Trophoblast cell (in vitro differentiated cells and primary cell): ENCODE data around the gene CTNNA3.

Experiments
- DNase-seq, 2 donors: peaks; one replicate each; pipeline ENCODE4 v3.0.0-alpha.2; 2016
- H2AFZ ChIP-seq: 2 replicates; pipeline ENCODE4 v1.6.1; 2013; ENCODE audit warnings: low read length, moderate library complexity, mild to moderate bottlenecking; ENCODE audit not compliant: insufficient read depth, poor library complexity
- H2AK5ac ChIP-seq: 2 replicates; pipeline ENCODE4 v1.6.1; 2013; ENCODE audit warnings: mild to moderate bottlenecking, low read length
- H2BK120ac ChIP-seq: 2 replicates; pipeline ENCODE4 v1.6.1; 2013; ENCODE audit warnings: low read length, mild to moderate bottlenecking, moderate library complexity; ENCODE audit not compliant: insufficient read depth, poor library complexity
- H2BK12ac ChIP-seq: 2 replicates; pipeline ENCODE4 v1.6.1; 2013; ENCODE audit warnings: mild to moderate bottlenecking, low read length, moderate library complexity
- H2BK5ac ChIP-seq: 2 replicates; pipeline ENCODE4 v1.6.1; 2013; ENCODE audit warnings: low read length, low read depth, moderate library complexity, mild to moderate bottlenecking; ENCODE audit not compliant: poor library complexity
- H3K14ac ChIP-seq: 2 replicates; pipeline ENCODE4 v1.6.1; 2013; ENCODE audit warnings: mild to moderate bottlenecking, low read length
- H3K18ac ChIP-seq: 2 replicates; pipeline ENCODE4 v1.6.1; 2013; ENCODE audit warnings: mild to moderate bottlenecking, low read length
- H3K23ac ChIP-seq: 2 replicates; pipeline ENCODE4 v1.6.1; 2013; ENCODE audit warnings: low read length
- H3K27ac ChIP-seq: 2 replicates; pipeline ENCODE4 v1.5.1; 2013; ENCODE audit warnings: low read depth, mild to moderate bottlenecking, inconsistent platforms, low read length, moderate library complexity
- H3K27me3 ChIP-seq: 2 replicates; pipeline ENCODE4 v1.6.1; 2013; ENCODE audit warnings: inconsistent platforms, mild to moderate bottlenecking, low read length, moderate library complexity; ENCODE audit not compliant: insufficient read depth
- H3K36me3 ChIP-seq, 2 experiments: 1 replicate in 1 of 2; 2 replicates in 1 of 2; pipeline ENCODE4 v1.6.1; 2013; ENCODE audit warnings: low read length in 2 of 2, mild to moderate bottlenecking in 2 of 2, moderate library complexity in 1 of 2; ENCODE audit not compliant: insufficient read depth in 2 of 2, control insufficient read depth in 1 of 2
- H3K4ac ChIP-seq: 2 replicates; pipeline ENCODE4 v1.6.1; 2013; ENCODE audit warnings: low read depth, mild to moderate bottlenecking, low read length, moderate library complexity
- H3K4me1 ChIP-seq, 2 experiments: 1 replicate in 1 of 2; 2 replicates in 1 of 2; pipeline ENCODE4 v1.6.1; 2013; ENCODE audit warnings: low read length in 2 of 2, mild to moderate bottlenecking in 2 of 2, moderate library complexity in 1 of 2; ENCODE audit not compliant: insufficient read depth in 2 of 2, control insufficient read depth in 1 of 2
- H3K4me2 ChIP-seq: 2 replicates; pipeline ENCODE4 v1.6.1; 2013; ENCODE audit warnings: inconsistent platforms, mild to moderate bottlenecking, low read length, moderate library complexity
- H3K4me3 ChIP-seq: 2 replicates; pipeline ENCODE4 v1.5.1; 2013; ENCODE audit warnings: mild to moderate bottlenecking, low read depth, low read length, inconsistent platforms
- H3K79me1 ChIP-seq: one replicate; pipeline ENCODE4 v1.6.1; 2013; ENCODE audit warnings: low read length
- H3K79me2 ChIP-seq: 2 replicates; pipeline ENCODE4 v1.6.1; 2013; ENCODE audit warnings: low read length, mild to moderate bottlenecking; ENCODE audit not compliant: control insufficient read depth, insufficient read depth, poor library complexity
- H3K9ac ChIP-seq: 2 replicates; pipeline ENCODE4 v1.6.1; 2013; ENCODE audit warnings: mild to moderate bottlenecking, low read length
- H3K9me3 ChIP-seq: 2 replicates; pipeline ENCODE4 v1.6.1; 2013; ENCODE audit warnings: low read depth, mild to moderate bottlenecking, control low read depth, inconsistent platforms, low read length; ENCODE audit not compliant: insufficient read depth
- H4K12ac ChIP-seq: 2 replicates; pipeline ENCODE4 v1.6.1; 2013; ENCODE audit warnings: low read depth, mild to moderate bottlenecking, low read length, moderate library complexity
- H4K8ac ChIP-seq: 2 replicates; pipeline ENCODE4 v1.6.1; 2013; ENCODE audit warnings: low read depth, mild to moderate bottlenecking, low read length, moderate library complexity
- H4K91ac ChIP-seq: one replicate; pipeline ENCODE4 v1.6.1; 2013; ENCODE audit warnings: low read depth, mild to moderate bottlenecking, low read length, moderate library complexity
- WGBS: extraction: QIAGEN DNeasy Blood & Tissue Kit; methylation state at CpG from one replicate; pipeline ENCODE4 v1.1.7; 2013; ENCODE audit warnings: missing lambda C conversion rate; ENCODE audit not compliant: insufficient read length, insufficient coverage; ENCODE audit errors: extremely low coverage; 5-methylcytosine and 5-hydroxymethylcytosine counted together

Gene CTNNA3

DNA sequence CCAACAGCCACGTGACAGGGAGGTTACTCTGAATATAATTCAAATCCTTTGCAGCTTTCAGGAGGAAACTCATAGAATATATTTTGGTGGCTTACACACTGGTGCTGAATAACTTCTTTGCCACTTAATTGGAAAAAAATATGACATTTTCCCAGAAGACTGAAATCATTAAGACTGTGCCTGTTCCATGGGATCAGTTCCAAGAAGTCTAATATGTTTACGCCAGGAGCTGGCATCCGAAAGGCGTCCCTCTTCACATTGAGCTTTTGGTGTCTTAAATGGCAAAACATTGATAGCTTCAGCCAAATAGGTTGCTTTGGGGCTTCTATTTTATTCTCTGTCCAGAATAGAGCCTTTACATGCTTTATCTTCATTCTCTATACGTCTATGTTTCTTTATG, 1687.8 kb downstream of the CTNNA3 start:
- no peak overlapping the region for H4K12ac ChIP-seq
- no peak for DNase-seq
- no peak overlapping the region for H4K91ac ChIP-seq
- no peaks in the 10 kb centered on the region for H3K27me3 ChIP-seq
- no peak overlapping the region for H3K4me2 ChIP-seq
- no peak overlapping the region for H3K23ac ChIP-seq
- WGBS, result no CpG with 5 or more reads among the region's 5 CpGs
- H2AFZ ChIP-seq, result no peak overlapping the region
- no peak overlapping the region for H2BK120ac ChIP-seq
- no peak overlapping the region for H3K4me3 ChIP-seq
- no peaks in the 10 kb centered on the region for H3K4me1 ChIP-seq
- no peak overlapping the region for H2BK12ac ChIP-seq
- no peaks in the 10 kb centered on the region for H3K79me2 ChIP-seq
- no peaks in the 10 kb centered on the region for H3K9me3 ChIP-seq
- no peak overlapping the region for H3K9ac ChIP-seq
- H3K4ac ChIP-seq, result no peak overlapping the region
- H2AK5ac ChIP-seq, result no peak overlapping the region
- H4K8ac ChIP-seq, result no peak overlapping the region
- no peaks in the 10 kb centered on the region for H3K36me3 ChIP-seq
- H3K14ac ChIP-seq, result no peak overlapping the region
- H3K27ac ChIP-seq, result no peak overlapping the region
- no peak overlapping the region for H3K18ac ChIP-seq
- no peaks in the 10 kb centered on the region for H3K79me1 ChIP-seq
- H2BK5ac ChIP-seq, result no peak overlapping the region

DNA sequence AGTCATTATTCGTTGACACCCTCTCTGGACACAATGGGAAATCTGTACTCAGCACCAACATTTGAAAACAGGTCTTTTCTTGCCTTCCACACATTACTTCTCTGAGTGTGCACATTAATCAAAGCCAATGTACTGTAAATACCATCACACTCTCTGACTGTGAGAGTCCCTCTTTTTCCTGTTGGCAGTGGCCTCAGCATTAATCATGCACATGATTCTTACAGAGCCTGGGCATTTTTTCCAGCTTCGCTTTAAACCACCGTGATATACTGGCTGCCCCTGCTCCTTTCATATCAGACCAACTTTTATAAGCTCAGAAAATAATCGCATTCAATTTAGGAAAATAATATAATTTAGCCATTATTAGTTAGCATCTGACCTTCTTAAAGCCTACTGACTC, 1689.6 kb downstream of the CTNNA3 start:
- H4K8ac ChIP-seq, result no peak overlapping the region
- WGBS, result no CpG with 5 or more reads among the region's 4 CpGs

DNA sequence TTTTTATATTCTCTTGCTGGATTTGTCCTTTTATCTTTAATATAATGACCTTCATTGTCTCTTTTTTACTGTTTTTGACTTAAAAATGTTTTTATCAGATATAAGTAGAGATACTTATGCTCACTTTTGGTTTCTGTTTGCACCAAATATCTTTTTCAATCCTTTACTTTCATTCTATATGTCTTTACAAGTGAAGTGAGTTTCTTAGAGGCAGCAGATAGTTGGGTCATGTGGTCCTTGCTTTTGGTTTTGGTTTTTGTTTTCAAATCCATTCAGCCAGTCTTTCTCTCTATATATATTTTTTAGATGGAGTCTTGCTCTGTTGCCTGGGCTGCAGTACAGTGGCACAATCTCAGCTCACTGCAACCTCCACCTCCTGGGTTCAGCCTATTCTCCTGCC, 1702.5 kb downstream of the CTNNA3 start:
- no peak overlapping the region for H3K18ac ChIP-seq
- H3K9me3 ChIP-seq, result no peaks in the 10 kb centered on the region
- H2BK120ac ChIP-seq, result no peak overlapping the region
- no peaks in the 10 kb centered on the region for H3K79me1 ChIP-seq
- no peak overlapping the region for H3K27ac ChIP-seq
- H3K4me2 ChIP-seq, result no peak overlapping the region
- H4K12ac ChIP-seq, result no peak overlapping the region
- H4K8ac ChIP-seq, result no peak overlapping the region
- H4K91ac ChIP-seq, result no peak overlapping the region
- no peak overlapping the region for H3K14ac ChIP-seq
- H2AK5ac ChIP-seq, result no peak overlapping the region
- H3K27me3 ChIP-seq, result no peaks in the 10 kb centered on the region
- H3K23ac ChIP-seq, result no peak overlapping the region
- H3K9ac ChIP-seq, result no peak overlapping the region
- no peaks in the 10 kb centered on the region for H3K4me1 ChIP-seq
- H2AFZ ChIP-seq, result no peak overlapping the region
- DNase-seq, result no peak
- H2BK5ac ChIP-seq, result no peak overlapping the region
- no peak overlapping the region for H3K4ac ChIP-seq
- no peaks in the 10 kb centered on the region for H3K79me2 ChIP-seq
- no peak overlapping the region for H3K4me3 ChIP-seq
- no peak overlapping the region for H2BK12ac ChIP-seq
- no peaks in the 10 kb centered on the region for H3K36me3 ChIP-seq

More for the DNA sequence above, 1689.6 kb downstream of the CTNNA3 start:
- Histone ChIP-seq H3K79me1 (no peaks in the 10 kb centered on the region), H2AFZ (no peak overlapping the region), H4K12ac (no peak overlapping the region), H3K36me3 (no peaks in the 10 kb centered on the region), H3K79me2 (no peaks in the 10 kb centered on the region), H4K91ac (no peak overlapping the region), H2AK5ac (no peak overlapping the region), H3K9me3 (no peaks in the 10 kb centered on the region), H3K4me2 (no peak overlapping the region), H2BK5ac (no peak overlapping the region), H3K4me3 (no peak overlapping the region), H3K4me1 (no peaks in the 10 kb centered on the region), H2BK12ac (no peak overlapping the region), H3K27ac (no peak overlapping the region), H3K27me3 (no peaks in the 10 kb centered on the region), H3K14ac (no peak overlapping the region), H3K9ac (no peak overlapping the region), H3K23ac (no peak overlapping the region), H3K4ac (no peak overlapping the region), H2BK120ac (no peak overlapping the region), H3K18ac (no peak overlapping the region)
- DNase-seq, result no peak

DNA sequence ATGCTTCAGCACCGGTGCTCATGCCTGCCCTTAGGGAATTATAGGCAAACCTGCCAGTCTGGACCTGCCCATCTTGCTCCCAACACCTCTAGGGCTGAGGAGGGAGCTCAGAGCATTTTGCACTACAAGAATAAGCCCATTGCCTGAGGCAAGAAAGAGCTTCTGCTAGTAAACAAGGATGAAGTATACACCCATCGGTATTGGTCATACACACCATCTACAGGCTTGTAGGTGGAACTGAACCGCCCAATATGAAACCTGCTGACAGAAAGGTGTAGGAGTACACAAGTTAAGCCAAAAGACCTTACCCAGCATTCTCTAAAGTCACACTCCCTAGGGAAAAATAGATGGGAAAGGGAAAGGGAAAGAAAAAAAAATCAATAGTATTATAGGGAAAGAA, 1727.1 kb downstream of the CTNNA3 start:
- no peak overlapping the region for H3K4ac ChIP-seq
- H2AFZ ChIP-seq, result no peak overlapping the region
- H4K91ac ChIP-seq, result no peak overlapping the region
- no CpG with 5 or more reads among the region's 3 CpGs for WGBS
- H2BK12ac ChIP-seq, result no peak overlapping the region
- no peak overlapping the region for H3K18ac ChIP-seq
- no peaks in the 10 kb centered on the region for H3K27me3 ChIP-seq
- no peak overlapping the region for H3K27ac ChIP-seq
- no peak overlapping the region for H2BK120ac ChIP-seq
- no peak overlapping the region for H2AK5ac ChIP-seq
- H3K4me1 ChIP-seq, result no peaks in the 10 kb centered on the region
- H3K4me2 ChIP-seq, result no peak overlapping the region
- no peak overlapping the region for H3K23ac ChIP-seq
- no peak overlapping the region for H3K14ac ChIP-seq
- H2BK5ac ChIP-seq, result no peak overlapping the region
- H3K4me3 ChIP-seq, result no peak overlapping the region
- no peaks in the 10 kb centered on the region for H3K36me3 ChIP-seq
- H3K9me3 ChIP-seq, result no peaks in the 10 kb centered on the region
- H3K79me1 ChIP-seq, result no peaks in the 10 kb centered on the region
- H4K12ac ChIP-seq, result no peak overlapping the region
- no peaks in the 10 kb centered on the region for H3K79me2 ChIP-seq
- DNase-seq, result no peak
- H3K9ac ChIP-seq, result no peak overlapping the region
- no peak overlapping the region for H4K8ac ChIP-seq
